NCI-H526 treated with DMSO at 0.1 percent for 48 hours (cell line): ENCODE results near the gene FRYL.

ENCODE experiments used
- DNase-seq: peaks from one replicate; lab custom pipeline; 2025; lab: John Stamatoyannopoulos, UW

FRYL gene

GRCh38 chr4:48557478-48557877 is 222.6 kb downstream of the FRYL start:
- DNase-seq, result no peak

- no peak for DNase-seq
These were observed 223.8 kb downstream of the FRYL start for GRCh38 chr4:48556268-48556667.

- no peak for DNase-seq
These were observed 225.5 kb downstream of the FRYL start for GRCh38 chr4:48554606-48555005.

GRCh38 chr4:48553720-48554119 is 226.4 kb downstream of the FRYL start:
- no peak for DNase-seq

DNA sequence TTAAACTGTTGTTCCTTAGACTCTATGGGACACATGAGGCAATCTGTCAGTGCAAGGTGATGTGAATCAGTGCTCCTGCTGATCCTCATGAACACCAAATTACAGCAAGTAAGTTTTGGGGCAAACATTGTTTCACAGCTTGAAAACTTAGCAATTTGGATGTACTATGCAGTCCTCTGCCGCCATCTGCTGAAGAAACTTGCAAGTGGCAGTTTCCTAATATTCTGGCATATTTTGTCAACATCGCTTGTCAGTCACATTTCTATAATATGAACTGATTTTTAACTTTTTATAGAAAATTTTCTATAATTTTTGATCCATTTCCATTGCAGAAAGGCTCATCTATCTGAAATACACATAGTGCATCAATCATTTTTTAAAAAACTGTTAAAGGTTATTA is 233.7 kb downstream of the FRYL start:
- DNase-seq, result no peak

DNA sequence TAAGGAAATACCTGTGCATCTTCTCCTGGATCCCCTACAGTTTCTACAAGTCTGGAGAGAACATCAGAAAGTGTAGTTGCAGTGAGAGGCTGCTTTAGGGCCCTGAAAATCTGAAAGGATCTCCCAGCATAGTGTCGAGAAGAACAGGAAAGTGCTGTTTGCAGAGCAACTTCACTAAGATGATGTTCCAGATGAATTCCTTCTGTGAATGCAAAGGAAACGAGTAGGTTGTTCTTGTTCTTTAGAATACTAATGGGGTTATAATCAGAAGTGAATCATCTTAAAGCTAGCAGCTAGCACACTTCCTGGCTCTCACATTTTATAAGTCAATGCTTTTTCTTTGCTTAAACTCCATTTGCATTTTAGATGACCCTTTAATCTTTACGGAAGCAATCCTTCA is 236.3 kb downstream of the FRYL start:
- DNase-seq, result no peak

GRCh38 chr4:48542888-48543287 is 237.2 kb downstream of the FRYL start:
- DNase-seq, result no peak

- no peak for DNase-seq
These were observed 240.5 kb downstream of the FRYL start for GRCh38 chr4:48539597-48539996.

DNA sequence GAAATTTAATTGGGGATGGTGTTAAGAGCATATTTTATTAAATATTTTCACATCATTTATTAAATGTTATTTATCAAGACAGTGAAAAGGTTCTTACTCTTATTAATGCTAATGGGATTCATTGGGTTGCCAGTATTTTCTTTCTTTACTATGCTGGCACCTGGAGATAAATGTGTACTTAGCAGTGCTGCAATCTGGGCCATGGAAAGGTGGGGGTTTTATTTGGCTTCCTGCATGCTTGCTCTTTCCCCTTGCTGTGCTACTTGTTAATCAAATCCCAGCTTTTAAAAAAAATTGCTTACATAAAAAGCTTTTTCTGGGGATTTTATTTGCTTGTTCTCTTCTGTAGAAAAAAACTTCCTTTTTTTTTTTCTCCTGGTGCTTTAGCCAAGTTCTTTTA is 241.7 kb downstream of the FRYL start:
- DNase-seq, result no peak

DNA sequence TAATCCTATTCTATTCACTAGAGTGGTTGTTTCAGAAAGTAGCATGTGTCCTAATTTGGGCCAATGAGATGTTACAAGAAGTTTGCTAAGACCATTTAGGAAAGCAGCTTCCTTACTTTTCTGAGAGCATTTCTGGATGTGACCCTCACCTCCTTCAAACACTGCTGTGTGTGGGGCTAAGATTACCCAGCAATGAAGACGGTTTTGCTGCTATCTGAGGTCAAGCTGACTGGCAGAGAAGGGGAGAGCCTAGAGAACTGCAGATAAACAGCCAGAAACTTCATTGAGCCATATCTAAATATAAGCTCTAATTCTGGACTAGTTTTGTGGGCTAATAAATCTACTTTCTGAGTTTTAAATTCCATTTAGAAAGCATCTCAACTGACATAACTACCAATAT is 253.7 kb downstream of the FRYL start:
- DNase-seq, result no peak

GRCh38 chr4:48518143-48518542 is 261.9 kb downstream of the FRYL start:
- no peak for DNase-seq

GRCh38 chr4:48509543-48509942 is 270.5 kb downstream of the FRYL start:
- DNase-seq, result no peak

- DNase-seq, result no peak
These were observed 273.4 kb downstream of the FRYL start for GRCh38 chr4:48506716-48507115.

- no peak for DNase-seq
These were observed 275.7 kb downstream of the FRYL start for GRCh38 chr4:48504352-48504751.

- no peak for DNase-seq
These were observed 276.1 kb downstream of the FRYL start for GRCh38 chr4:48504026-48504330.

GRCh38 chr4:48503233-48504025 is 276.6 kb downstream of the FRYL start:
- no peak for DNase-seq

DNA sequence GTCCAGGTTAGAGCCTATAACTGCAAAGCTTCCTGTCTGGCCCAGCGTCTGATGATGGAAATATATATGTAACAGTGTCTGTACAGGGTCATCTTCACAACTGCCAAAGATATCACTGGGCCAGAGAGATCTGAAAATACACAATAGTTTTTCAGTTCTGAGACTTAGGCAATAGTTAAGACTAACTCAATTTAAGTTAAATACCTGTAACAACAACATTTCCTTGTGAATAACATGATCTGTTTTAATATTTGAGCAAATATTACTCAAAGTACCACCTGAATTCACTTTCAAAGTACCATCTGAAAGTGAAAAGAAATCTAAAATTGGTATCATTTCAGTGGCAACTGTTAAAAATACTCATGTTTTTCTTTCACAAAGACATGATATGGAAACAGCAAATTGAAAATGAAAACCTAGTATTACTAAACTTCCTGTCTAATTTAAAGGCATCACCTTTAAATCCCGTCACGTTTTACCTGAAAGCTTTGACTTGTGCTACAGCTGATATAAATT is 280.5 kb downstream of the FRYL start:
- DNase-seq, result no peak

DNA sequence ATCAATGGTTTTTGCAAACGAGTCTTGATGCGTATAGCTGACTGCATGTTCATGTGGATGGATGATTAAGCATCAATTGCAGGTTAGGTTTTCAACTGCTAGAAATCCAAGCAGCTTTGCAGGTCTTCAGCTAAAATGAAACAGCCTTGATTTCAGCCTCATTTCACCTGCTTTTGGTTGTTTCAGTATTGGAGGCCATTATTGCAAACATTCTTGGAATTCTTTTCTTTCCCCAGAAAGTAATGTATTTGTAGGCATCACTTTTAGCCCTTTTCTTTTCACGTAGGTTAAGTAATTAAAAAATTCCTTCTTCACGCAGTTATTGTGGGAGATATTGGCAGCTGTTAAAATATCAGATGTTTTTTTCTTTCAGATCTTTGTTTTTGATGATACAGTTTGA is 281.2 kb downstream of the FRYL start:
- DNase-seq, result no peak

- no peak for DNase-seq
These were observed 284.1 kb downstream of the FRYL start for GRCh38 chr4:48495941-48496340.

DNA sequence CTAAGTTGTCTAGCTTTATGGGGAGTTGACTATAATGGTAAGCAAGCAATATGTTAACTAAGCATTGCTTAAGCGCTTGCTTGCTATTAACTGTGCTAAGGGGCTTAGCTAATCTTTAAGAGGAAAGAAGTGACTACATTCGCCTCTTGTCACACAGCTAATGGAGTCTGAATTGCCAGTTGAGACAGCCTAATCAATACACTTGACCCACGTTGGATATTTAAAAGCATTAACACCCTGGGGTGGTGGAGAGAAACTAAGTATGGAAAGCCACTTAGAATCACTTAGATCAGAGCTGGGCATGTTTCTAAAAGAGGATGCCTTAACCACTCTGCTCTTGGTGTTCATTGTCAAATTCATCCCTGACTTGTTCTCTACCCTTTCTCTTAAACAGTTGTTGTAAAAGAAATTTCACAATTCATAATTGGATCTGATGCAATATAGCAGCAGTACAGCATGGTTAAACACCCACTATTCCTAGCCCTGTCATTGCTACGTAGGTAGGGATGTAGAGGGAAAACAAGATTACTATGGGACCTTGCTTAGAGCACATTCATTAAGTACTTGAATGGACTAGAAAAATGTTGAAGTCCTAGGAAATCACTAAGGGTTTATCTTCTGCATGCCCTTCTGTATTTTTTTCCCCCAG is 286.5 kb downstream of the FRYL start:
- DNase-seq, result no peak

- no peak for DNase-seq
These were observed 288.4 kb downstream of the FRYL start for GRCh38 chr4:48491514-48492176.

- no peak for DNase-seq
These were observed 289.2 kb downstream of the FRYL start for GRCh38 chr4:48490680-48491513.
